MG63 (cell line): ENCODE results near the gene NCKAP5. TPM values are rescaled to one million over a fixed set of nuclear protein-coding genes. Genes with fewer than 3 reads are reported as not detected.

Experiments
- DNase-seq: peaks from one replicate; pipeline ENCODE4 v3.0.0-alpha.2; 2020
- H3K27me3 ChIP-seq: fragments of 250-450 bp; sonication (Bioruptor Pico); 2 replicates; pipeline ENCODE4 v1.5.1; 2020; ENCODE audit warnings: mild to moderate bottlenecking, moderate library complexity
- H3K36me3 ChIP-seq: fragments of 250-450 bp; sonication (Bioruptor Pico); 2 replicates; pipeline ENCODE4 v1.5.1; 2020; ENCODE audit warnings: mild to moderate bottlenecking, moderate library complexity
- H3K4me3 ChIP-seq: fragments of 250-450 bp; sonication (Bioruptor Pico); 2 replicates; pipeline ENCODE4 v1.5.1; 2020; ENCODE audit warnings: mild to moderate bottlenecking, moderate library complexity
- H3K9me3 ChIP-seq: fragments of 250-450 bp; sonication (Bioruptor Pico); 2 replicates; pipeline ENCODE4 v1.5.1; 2020; ENCODE audit warnings: mild to moderate bottlenecking, moderate library complexity
- total RNA-seq: library from RNA; depleted of rRNA; stranded (reverse); fragments of >200 nt; shearing (Covaris generic); gene quantifications from 2 replicates; pipeline ENCODE4 v1.2.3, GENCODE V29; 2014; ENCODE audit warnings: low replicate concordance

The NCKAP5 gene
- total RNA-seq, 1 experiment from 2014 or later = not detected

GRCh38 chr2:133462811-133463210, 105.5 kb downstream of the NCKAP5 start:
- Histone ChIP-seq H3K36me3 (no peaks in the 10 kb centered on the region), H3K4me3 (no peak overlapping the region), H3K9me3 (no peaks in the 10 kb centered on the region), H3K27me3 (no peaks in the 10 kb centered on the region)
- DNase-seq = no peak

- no peak for DNase-seq
- no peaks in the 10 kb centered on the region for H3K27me3 ChIP-seq
- no peaks in the 10 kb centered on the region for H3K9me3 ChIP-seq
- H3K4me3 ChIP-seq = no peak overlapping the region
- no peaks in the 10 kb centered on the region for H3K36me3 ChIP-seq
These were observed 106.8 kb downstream of the NCKAP5 start for GRCh38 chr2:133461484-133461883.

DNA sequence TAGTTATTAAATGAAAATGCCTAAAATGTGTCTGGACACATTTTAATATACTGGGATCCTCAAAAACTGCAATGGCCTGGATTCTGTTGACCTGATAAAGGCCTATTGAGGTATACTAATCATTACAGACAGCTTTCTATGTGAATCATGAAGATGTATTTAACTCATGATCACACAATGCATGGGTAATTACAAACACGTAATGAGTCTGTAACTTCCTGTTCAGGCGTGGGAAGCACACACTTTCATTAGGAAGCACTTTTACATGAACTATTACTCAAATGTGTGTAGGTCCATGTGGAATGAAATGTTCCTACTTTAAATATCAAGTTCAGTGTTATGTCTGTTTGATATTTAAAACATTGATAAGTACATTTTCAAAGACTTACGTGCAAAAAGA, 108.7 kb downstream of the NCKAP5 start:
- Histone ChIP-seq H3K9me3 (no peaks in the 10 kb centered on the region), H3K4me3 (no peak overlapping the region), H3K36me3 (no peaks in the 10 kb centered on the region), H3K27me3 (no peaks in the 10 kb centered on the region)
- DNase-seq = no peak

DNA sequence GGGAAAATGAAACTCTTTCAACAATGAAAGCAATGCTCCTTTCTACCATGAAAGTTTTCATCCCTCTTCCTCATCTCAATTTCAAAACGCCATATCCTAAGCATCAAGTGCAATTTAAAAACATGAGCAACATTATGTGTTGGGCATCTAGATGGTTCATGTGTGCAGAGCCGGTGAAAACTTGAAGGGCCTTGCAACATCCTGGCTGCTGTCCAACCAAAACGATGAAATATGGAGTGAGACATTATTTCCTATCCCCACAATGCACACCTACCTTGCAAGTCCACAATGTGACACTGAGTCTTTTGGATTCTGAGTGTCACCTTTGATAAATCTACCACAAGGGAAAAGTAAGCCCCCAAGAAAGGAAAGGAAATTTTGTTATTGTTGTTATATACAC, 110.0 kb downstream of the NCKAP5 start:
- Histone ChIP-seq H3K4me3 (no peak overlapping the region), H3K9me3 (no peaks in the 10 kb centered on the region), H3K27me3 (no peaks in the 10 kb centered on the region), H3K36me3 (no peaks in the 10 kb centered on the region)
- no peak for DNase-seq

GRCh38 chr2:133457861-133458260, 110.4 kb downstream of the NCKAP5 start:
- no peaks in the 10 kb centered on the region for H3K36me3 ChIP-seq
- H3K27me3 ChIP-seq = no peaks in the 10 kb centered on the region
- no peak overlapping the region for H3K4me3 ChIP-seq
- DNase-seq = no peak
- H3K9me3 ChIP-seq = no peaks in the 10 kb centered on the region

- no peaks in the 10 kb centered on the region for H3K9me3 ChIP-seq
- H3K27me3 ChIP-seq = no peaks in the 10 kb centered on the region
- H3K36me3 ChIP-seq = no peaks in the 10 kb centered on the region
- no peak for DNase-seq
- H3K4me3 ChIP-seq = no peak overlapping the region
These were observed 111.3 kb downstream of the NCKAP5 start for GRCh38 chr2:133456971-133457370.

DNA sequence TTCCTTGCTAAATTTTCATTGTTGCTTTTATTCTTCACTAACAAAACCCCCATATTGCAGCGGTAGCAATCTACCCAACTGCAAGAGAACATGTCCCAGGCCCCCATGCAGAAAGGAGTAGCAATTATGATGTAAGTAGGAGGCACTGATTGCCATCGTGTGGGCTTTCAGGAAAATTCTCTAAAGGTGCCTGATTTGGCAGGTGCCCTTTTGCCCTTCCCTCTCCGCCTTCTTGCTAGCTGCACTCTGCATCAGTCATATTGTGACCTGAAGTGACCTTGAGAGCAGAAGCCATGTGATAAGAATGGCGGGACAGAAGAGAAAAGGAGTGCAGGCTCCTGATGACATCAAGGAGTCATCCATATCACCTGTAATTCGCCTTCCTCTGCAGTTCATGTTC, 112.1 kb downstream of the NCKAP5 start:
- no peak for DNase-seq
- no peaks in the 10 kb centered on the region for H3K27me3 ChIP-seq
- H3K36me3 ChIP-seq = no peaks in the 10 kb centered on the region
- H3K4me3 ChIP-seq = no peak overlapping the region
- no peaks in the 10 kb centered on the region for H3K9me3 ChIP-seq

DNA sequence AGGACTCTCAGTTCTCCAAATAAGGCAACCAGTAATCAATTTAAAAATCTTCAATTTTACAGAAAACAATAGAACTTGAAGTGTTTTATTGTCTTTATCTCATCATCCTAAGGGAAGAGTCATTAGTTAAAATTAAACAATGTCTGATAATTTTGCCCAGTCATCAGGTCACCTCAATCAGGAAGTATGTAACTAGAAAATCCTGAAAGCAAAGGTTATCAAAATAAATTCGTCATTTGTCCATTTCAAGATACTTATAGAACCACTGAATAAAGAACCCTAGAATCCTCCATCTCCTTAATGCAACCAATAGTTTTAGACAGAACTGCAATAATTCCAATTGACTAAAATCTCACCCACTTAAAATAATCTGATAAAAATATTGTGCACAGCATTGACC, 115.2 kb downstream of the NCKAP5 start:
- Histone ChIP-seq H3K36me3 (no peaks in the 10 kb centered on the region), H3K9me3 (no peaks in the 10 kb centered on the region), H3K4me3 (no peak overlapping the region), H3K27me3 (no peaks in the 10 kb centered on the region)
- no peak for DNase-seq

GRCh38 chr2:133452583-133452982, 115.7 kb downstream of the NCKAP5 start:
- no peaks in the 10 kb centered on the region for H3K27me3 ChIP-seq
- no peaks in the 10 kb centered on the region for H3K36me3 ChIP-seq
- no peaks in the 10 kb centered on the region for H3K9me3 ChIP-seq
- no peak for DNase-seq
- H3K4me3 ChIP-seq = no peak overlapping the region

DNA sequence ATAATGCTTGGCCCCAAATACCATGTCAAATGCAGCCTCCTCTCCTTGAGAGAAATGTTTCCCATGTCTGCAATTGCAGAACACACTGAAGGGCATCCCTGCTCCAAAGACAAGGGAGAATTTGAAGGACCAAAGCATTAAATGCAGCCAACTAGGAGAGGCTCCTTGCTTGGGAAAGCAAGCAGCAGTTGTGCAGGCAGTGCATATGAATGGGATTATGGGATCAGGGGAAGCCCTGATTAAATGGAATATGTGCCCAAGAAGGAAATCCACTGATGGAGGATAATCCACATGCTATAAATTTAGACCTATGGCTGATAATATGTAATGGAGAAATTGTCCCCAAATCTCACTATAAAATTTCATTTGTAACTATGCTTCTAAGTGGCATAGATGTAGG, 116.1 kb downstream of the NCKAP5 start:
- no peak for DNase-seq
- H3K9me3 ChIP-seq = no peaks in the 10 kb centered on the region
- H3K27me3 ChIP-seq = no peaks in the 10 kb centered on the region
- H3K4me3 ChIP-seq = no peak overlapping the region
- H3K36me3 ChIP-seq = no peaks in the 10 kb centered on the region

DNA sequence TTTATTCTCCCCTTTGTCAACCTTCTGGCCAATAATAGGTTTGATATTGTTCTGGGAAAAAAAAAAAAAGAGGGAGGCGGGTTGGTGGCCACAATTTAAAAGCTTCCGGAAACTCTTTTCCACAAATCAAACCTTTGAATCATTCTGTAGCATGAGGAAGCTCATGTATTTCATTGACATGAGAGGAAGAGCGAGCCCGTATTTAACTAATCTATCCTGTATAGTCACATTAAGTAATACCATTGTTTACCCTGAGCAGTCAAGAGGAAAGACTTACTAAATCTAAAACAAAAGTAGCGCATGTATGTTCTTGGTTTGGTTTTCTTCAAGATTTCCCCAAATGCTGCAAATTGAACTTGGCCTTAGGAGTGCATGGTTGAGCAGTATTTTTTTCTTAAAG, 120.1 kb downstream of the NCKAP5 start:
- H3K9me3 ChIP-seq = no peaks in the 10 kb centered on the region
- no peaks in the 10 kb centered on the region for H3K36me3 ChIP-seq
- DNase-seq = no peak

DNA sequence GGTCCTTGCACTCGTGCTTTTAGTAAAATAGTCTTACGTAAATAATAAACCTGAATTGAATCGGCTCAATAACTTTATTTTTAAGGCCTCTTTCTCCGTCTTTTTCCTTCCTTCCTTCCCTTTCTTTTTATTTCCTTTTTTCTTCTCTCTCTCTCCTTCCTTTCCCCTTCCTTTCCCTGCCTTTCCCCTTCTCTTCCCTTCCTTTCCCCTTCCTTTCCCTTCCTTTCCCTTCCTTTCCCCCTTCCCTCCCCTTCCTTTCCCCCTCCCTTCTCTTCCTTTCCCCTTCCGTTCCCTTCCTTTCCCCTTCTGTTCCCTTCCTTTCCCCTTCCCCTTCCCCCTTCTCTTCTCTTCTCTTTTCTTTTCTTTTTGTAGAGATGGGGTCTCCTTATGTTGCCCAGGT, 121.0 kb downstream of the NCKAP5 start:
- DNase-seq = no peak
- no peaks in the 10 kb centered on the region for H3K27me3 ChIP-seq
- no peaks in the 10 kb centered on the region for H3K9me3 ChIP-seq
- no peaks in the 10 kb centered on the region for H3K36me3 ChIP-seq
- H3K4me3 ChIP-seq = no peak overlapping the region

More for the DNA sequence above, 120.1 kb downstream of the NCKAP5 start:
- no peak overlapping the region for H3K4me3 ChIP-seq
- no peaks in the 10 kb centered on the region for H3K27me3 ChIP-seq

DNA sequence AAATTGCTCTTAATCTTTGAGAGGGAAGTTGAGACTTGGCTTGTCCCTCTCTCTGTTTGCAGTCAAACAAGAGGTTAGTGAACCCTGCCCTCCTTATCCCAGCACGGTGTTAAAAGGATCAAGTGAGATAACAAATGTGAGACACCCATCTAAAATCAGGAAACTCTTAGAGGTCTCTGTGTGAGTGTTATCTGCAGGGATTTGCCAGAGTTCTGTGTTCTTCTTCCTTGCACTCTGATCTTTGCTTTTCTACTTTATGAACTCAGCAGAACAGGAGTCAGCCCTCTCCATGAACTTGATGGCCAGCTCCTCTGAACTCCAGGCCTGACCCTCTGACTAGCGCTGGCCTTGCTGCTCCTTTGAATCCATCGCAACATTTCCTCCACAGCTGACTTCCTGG, 123.8 kb downstream of the NCKAP5 start:
- Histone ChIP-seq H3K27me3 (no peaks in the 10 kb centered on the region), H3K36me3 (no peaks in the 10 kb centered on the region), H3K9me3 (no peaks in the 10 kb centered on the region), H3K4me3 (no peak overlapping the region)
- no peak for DNase-seq

DNA sequence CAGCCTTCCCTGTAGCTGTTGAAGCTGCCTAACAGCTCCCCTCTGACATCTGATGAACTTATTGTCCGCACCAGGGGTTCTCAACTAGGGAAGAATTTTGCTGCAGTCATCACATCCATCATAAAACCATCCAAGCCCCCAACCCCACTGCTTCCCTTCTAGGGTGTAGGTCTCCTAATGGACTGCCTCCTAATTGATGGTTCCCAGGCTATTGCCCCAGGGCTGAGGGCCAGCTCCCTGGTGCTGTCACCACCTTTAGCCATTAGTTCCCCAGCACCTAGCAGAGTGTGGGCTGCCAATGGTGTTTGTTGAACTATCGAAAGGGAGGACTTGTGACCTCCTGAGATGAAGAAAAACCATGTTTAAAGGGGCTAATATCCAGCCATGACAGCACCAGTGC, 125.9 kb downstream of the NCKAP5 start:
- no peak for DNase-seq
- Histone ChIP-seq H3K36me3 (no peaks in the 10 kb centered on the region), H3K4me3 (no peak overlapping the region), H3K9me3 (no peaks in the 10 kb centered on the region), H3K27me3 (no peaks in the 10 kb centered on the region)

DNA sequence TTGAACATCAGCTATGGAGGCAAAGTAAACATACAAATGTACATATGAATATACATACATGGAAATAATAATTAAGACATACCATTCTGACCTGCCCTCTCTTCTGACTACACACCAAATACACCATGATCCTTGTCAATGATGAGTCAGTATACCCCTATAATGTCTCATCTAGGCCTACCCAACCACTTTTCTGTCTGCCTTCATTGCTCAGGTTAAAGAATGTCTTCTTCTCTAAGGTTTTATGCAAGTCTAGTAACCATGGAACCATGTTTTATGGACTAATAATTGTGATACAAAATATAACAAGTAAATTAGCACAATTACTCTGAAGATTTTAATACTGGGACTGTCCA, 128.7 kb downstream of the NCKAP5 start:
- H3K9me3 ChIP-seq = no peaks in the 10 kb centered on the region
- no peak overlapping the region for H3K4me3 ChIP-seq
- DNase-seq = no peak
- H3K27me3 ChIP-seq = no peaks in the 10 kb centered on the region
- no peaks in the 10 kb centered on the region for H3K36me3 ChIP-seq

DNA sequence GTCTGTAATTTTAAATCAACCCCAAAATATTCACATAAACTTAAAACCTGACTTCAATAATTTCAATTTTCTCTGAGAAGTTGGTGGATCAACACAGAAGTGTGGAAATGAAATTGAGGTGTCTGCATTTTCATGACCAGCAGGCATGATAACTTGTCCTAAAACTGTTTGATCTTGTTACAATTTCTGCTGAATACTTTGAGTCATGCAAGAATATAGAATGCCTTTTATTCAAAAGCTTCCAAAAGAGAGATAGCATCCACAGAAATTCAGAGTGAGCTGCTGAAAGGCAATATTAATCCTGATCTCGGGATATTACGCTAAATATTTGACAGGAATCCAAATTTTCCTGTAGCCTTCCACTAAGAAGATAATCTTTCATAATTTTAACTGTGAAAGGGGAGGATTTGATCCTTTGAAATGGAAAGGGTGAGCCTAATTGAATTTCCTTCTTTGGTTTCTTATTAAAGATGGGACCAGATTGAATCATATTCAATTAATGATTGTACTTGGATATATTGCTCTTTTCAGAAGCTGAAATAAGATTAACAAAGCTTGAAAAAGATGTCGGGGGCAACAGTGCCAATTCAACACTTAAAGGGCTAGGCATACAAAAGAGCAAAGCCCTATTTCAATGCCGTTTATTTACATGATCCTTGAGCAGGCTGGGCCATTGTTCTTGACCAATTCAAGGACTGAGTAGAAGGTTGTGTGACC, 129.3 kb downstream of the NCKAP5 start:
- no peak for DNase-seq
- H3K9me3 ChIP-seq = no peaks in the 10 kb centered on the region
- no peaks in the 10 kb centered on the region for H3K27me3 ChIP-seq
- H3K4me3 ChIP-seq = no peak overlapping the region
- no peaks in the 10 kb centered on the region for H3K36me3 ChIP-seq

DNA sequence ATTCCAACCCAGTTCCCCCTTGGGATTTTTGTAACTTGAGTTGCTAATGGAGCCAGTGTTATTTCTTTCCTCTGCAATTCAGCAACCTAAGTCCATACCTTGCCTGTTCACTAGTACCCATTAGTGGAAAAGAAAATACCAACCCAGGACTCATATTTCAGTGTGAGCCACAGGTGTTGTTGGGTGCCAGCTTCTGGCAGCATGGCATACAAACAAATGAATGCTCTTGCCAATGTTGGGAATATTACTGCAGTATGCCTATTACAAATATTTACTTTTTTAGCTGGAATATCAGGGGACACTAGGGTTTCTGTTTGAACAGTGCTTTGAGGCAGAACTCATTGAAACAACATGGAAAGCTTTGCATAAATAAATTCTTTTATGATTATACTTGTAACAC, 130.2 kb downstream of the NCKAP5 start:
- no peak for DNase-seq
- Histone ChIP-seq H3K27me3 (no peaks in the 10 kb centered on the region), H3K9me3 (no peaks in the 10 kb centered on the region; the same call in 1 of the 2 replicates), H3K36me3 (no peaks in the 10 kb centered on the region), H3K4me3 (no peak overlapping the region)

- H3K27me3 ChIP-seq = no peaks in the 10 kb centered on the region
- no peak overlapping the region for H3K4me3 ChIP-seq
- H3K36me3 ChIP-seq = no peaks in the 10 kb centered on the region
- no peak for DNase-seq
- no peaks in the 10 kb centered on the region; the same call in 1 of the 2 replicates for H3K9me3 ChIP-seq
These were observed 130.8 kb downstream of the NCKAP5 start for GRCh38 chr2:133437492-133437891.
